HAP-1 (cell line): ENCODE data around the gene TRDN.

ENCODE experiments used
- DNase-seq, 2 experiments: peaks; one replicate each; pipeline ENCODE4 v3.0.0-alpha.2; 2016 to 2020; ENCODE audit warnings: low spot score in 2 of 2
- H3K27me3 ChIP-seq: fragments of 250-450 bp; sonication (Bioruptor Pico); 2 replicates; pipeline ENCODE4 v1.5.1; 2020; ENCODE audit warnings: low read depth, mild to moderate bottlenecking, moderate library complexity
- H3K36me3 ChIP-seq: fragments of 250-450 bp; sonication (Bioruptor Pico); replicated peaks from 2 replicates; pipeline ENCODE4 v1.5.1; 2020; ENCODE audit warnings: mild to moderate bottlenecking
- H3K4me1 ChIP-seq: fragments of 250-450 bp; sonication (Bioruptor Pico); 2 replicates; pipeline ENCODE4 v1.5.1; 2020; ENCODE audit warnings: mild to moderate bottlenecking
- H3K4me3 ChIP-seq: fragments of 250-450 bp; sonication (Bioruptor Pico); 2 replicates; pipeline ENCODE4 v1.5.1; 2020; ENCODE audit warnings: mild to moderate bottlenecking, moderate library complexity
- H3K9me3 ChIP-seq: fragments of 250-450 bp; sonication (Bioruptor Pico); 2 replicates; pipeline ENCODE4 v1.5.1; 2020; ENCODE audit warnings: mild to moderate bottlenecking, moderate library complexity
- in situ Hi-C: fragments of 300-500 bp; cut with MboI; formaldehyde crosslinking; loops from 3 replicates; pipeline ENCODE4 v1.14.3; 2020; ENCODE audit warnings: low sequenced_read_pairs, inconsistent platforms, mixed read lengths

TRDN gene

GRCh38 chr6:123211777-123212545, 424.8 kb downstream of the TRDN start:
- in situ Hi-C loops: no loop called here
- Histone ChIP-seq H3K27me3 (no peaks in the 10 kb centered on the region), H3K36me3 (no peaks in the 10 kb centered on the region), H3K4me1 (peaks cover 2% of the 10 kb centered on the region; the same call in 1 of the 2 replicates), H3K4me3 (no peak overlapping the region), H3K9me3 (no peaks in the 10 kb centered on the region)
- DNase-seq: no peak

- no peak overlapping the region for H3K4me3 ChIP-seq
- no peaks in the 10 kb centered on the region for H3K36me3 ChIP-seq
- in situ Hi-C loops: no loop called here
- H3K4me1 ChIP-seq: peaks cover 2% of the 10 kb centered on the region; the same call in 1 of the 2 replicates
- DNase-seq: no peak
- H3K9me3 ChIP-seq: no peaks in the 10 kb centered on the region
- H3K27me3 ChIP-seq: 0 out of 2 replicates have a peak, but pooled peaks cover 3% of the 10 kb centered on the region
These were observed 426.1 kb downstream of the TRDN start for GRCh38 chr6:123210645-123211044.

- Histone ChIP-seq H3K4me1 (no peaks in the 10 kb centered on the region), H3K4me3 (no peak overlapping the region), H3K27me3 (0 out of 2 replicates have a peak, but pooled peaks cover 3% of the 10 kb centered on the region), H3K36me3 (no peaks in the 10 kb centered on the region), H3K9me3 (no peaks in the 10 kb centered on the region)
- in situ Hi-C loops: no loop called here
- no peak for DNase-seq
These were observed 428.7 kb downstream of the TRDN start for GRCh38 chr6:123207967-123208510.

- in situ Hi-C loops: no loop called here
- no peaks in the 10 kb centered on the region for H3K36me3 ChIP-seq
- no peaks in the 10 kb centered on the region for H3K4me1 ChIP-seq
- no peak for DNase-seq
- no peak overlapping the region for H3K4me3 ChIP-seq
- 0 out of 2 replicates have a peak, but pooled peaks cover 3% of the 10 kb centered on the region for H3K27me3 ChIP-seq
- no peaks in the 10 kb centered on the region for H3K9me3 ChIP-seq
These were observed 432.8 kb downstream of the TRDN start for GRCh38 chr6:123203928-123204327.

- H3K4me1 ChIP-seq: no peaks in the 10 kb centered on the region
- H3K27me3 ChIP-seq: 0 out of 2 replicates have a peak, but pooled peaks cover 3% of the 10 kb centered on the region
- DNase-seq: no peak
- in situ Hi-C loops: no loop called here
- no peaks in the 10 kb centered on the region for H3K9me3 ChIP-seq
- no peaks in the 10 kb centered on the region for H3K36me3 ChIP-seq
- H3K4me3 ChIP-seq: no peak overlapping the region
These were observed 434.8 kb downstream of the TRDN start for GRCh38 chr6:123201869-123202372.

- H3K4me1 ChIP-seq: no peaks in the 10 kb centered on the region
- no peaks in the 10 kb centered on the region for H3K27me3 ChIP-seq
- in situ Hi-C loops: no loop called here
- H3K4me3 ChIP-seq: no peak overlapping the region
- H3K36me3 ChIP-seq: no peaks in the 10 kb centered on the region
- no peaks in the 10 kb centered on the region for H3K9me3 ChIP-seq
- no peak for DNase-seq
These were observed 443.5 kb downstream of the TRDN start for GRCh38 chr6:123193298-123193697.

- DNase-seq: no peak
- Histone ChIP-seq H3K4me3 (no peak overlapping the region), H3K27me3 (no peaks in the 10 kb centered on the region), H3K36me3 (no peaks in the 10 kb centered on the region), H3K9me3 (no peaks in the 10 kb centered on the region; the same call in 1 of the 2 replicates), H3K4me1 (no peaks in the 10 kb centered on the region)
- in situ Hi-C loops: no loop called here
These were observed 446.9 kb downstream of the TRDN start for GRCh38 chr6:123189816-123190215.

- no peaks in the 10 kb centered on the region for H3K27me3 ChIP-seq
- no peaks in the 10 kb centered on the region for H3K36me3 ChIP-seq
- in situ Hi-C loops: no loop called here
- no peak for DNase-seq
- no peak overlapping the region for H3K4me3 ChIP-seq
- H3K4me1 ChIP-seq: no peaks in the 10 kb centered on the region
- no peaks in the 10 kb centered on the region; the same call in 1 of the 2 replicates for H3K9me3 ChIP-seq
These were observed 453.8 kb downstream of the TRDN start for GRCh38 chr6:123182998-123183397.

- in situ Hi-C loops: no loop called here
- H3K27me3 ChIP-seq: no peaks in the 10 kb centered on the region
- no peaks in the 10 kb centered on the region for H3K9me3 ChIP-seq
- DNase-seq: no peak
- no peak overlapping the region for H3K4me3 ChIP-seq
- H3K36me3 ChIP-seq: no peaks in the 10 kb centered on the region
- no peaks in the 10 kb centered on the region for H3K4me1 ChIP-seq
These were observed 460.0 kb downstream of the TRDN start for GRCh38 chr6:123176706-123177105.

GRCh38 chr6:123171341-123172115, 465.2 kb downstream of the TRDN start:
- no peak overlapping the region for H3K4me3 ChIP-seq
- no peak for DNase-seq
- no peaks in the 10 kb centered on the region for H3K4me1 ChIP-seq
- no peaks in the 10 kb centered on the region for H3K36me3 ChIP-seq
- in situ Hi-C loops: no loop called here
- no peaks in the 10 kb centered on the region; the same call in 1 of the 2 replicates for H3K9me3 ChIP-seq
- H3K27me3 ChIP-seq: no peaks in the 10 kb centered on the region

- DNase-seq: no peak
- no peak overlapping the region for H3K4me3 ChIP-seq
- no peaks in the 10 kb centered on the region for H3K36me3 ChIP-seq
- no peaks in the 10 kb centered on the region; the same call in 1 of the 2 replicates for H3K9me3 ChIP-seq
- in situ Hi-C loops: no loop called here
- H3K27me3 ChIP-seq: no peaks in the 10 kb centered on the region
- H3K4me1 ChIP-seq: no peaks in the 10 kb centered on the region
These were observed 467.0 kb downstream of the TRDN start for GRCh38 chr6:123169774-123170095.

GRCh38 chr6:123168892-123169773, 467.6 kb downstream of the TRDN start:
- Histone ChIP-seq H3K36me3 (no peaks in the 10 kb centered on the region), H3K9me3 (no peaks in the 10 kb centered on the region; the same call in 1 of the 2 replicates), H3K4me3 (no peak overlapping the region), H3K4me1 (no peaks in the 10 kb centered on the region), H3K27me3 (no peaks in the 10 kb centered on the region)
- in situ Hi-C loops: no loop called here
- no peak for DNase-seq

GRCh38 chr6:123168466-123168865, 468.3 kb downstream of the TRDN start:
- no peak overlapping the region for H3K4me3 ChIP-seq
- in situ Hi-C loops: no loop called here
- H3K36me3 ChIP-seq: no peaks in the 10 kb centered on the region
- no peaks in the 10 kb centered on the region; the same call in 1 of the 2 replicates for H3K9me3 ChIP-seq
- no peaks in the 10 kb centered on the region for H3K27me3 ChIP-seq
- no peaks in the 10 kb centered on the region for H3K4me1 ChIP-seq
- DNase-seq: no peak
